ENCODE results near the gene PCED1B.

- TF ChIP-seq CTCF (conservative IDR thresholded peaks at IDR 0.05 in 1 of 2, IDR thresholded peaks at IDR 0.05 in 1 of 2; ENCODE audit: extremely low read depth in 1 of 2, insufficient read depth in 1 of 2, low read depth in 1 of 2, low read length in 2 of 2) (no peak), EZH2 (IDR thresholded peaks at IDR 0.05; ENCODE audit: borderline replicate concordance, low read length) (no peak)
These were observed 30.7 kb downstream of the PCED1B start for GRCh38 chr12:47110011-47110541.

All from mammary epithelial cell (primary cell).